Nephron progenitor cell (in vitro differentiated cells): ENCODE measurements around the gene COL4A1.

Experiments
- DNase-seq: peaks from one replicate; pipeline ENCODE4 v3.0.0; 2021
- H3K27ac Mint-ChIP-seq: 2 replicates; pipeline ENCODE4 v1.8.0; 2021; ENCODE audit warnings: mild to moderate bottlenecking, moderate library complexity, mixed read lengths
- H3K27me3 Mint-ChIP-seq: 2 replicates; pipeline ENCODE4 v1.8.0; 2021; ENCODE audit warnings: mild to moderate bottlenecking, low read depth, mixed read lengths; ENCODE audit not compliant: poor library complexity
- H3K36me3 Mint-ChIP-seq: 2 replicates; pipeline ENCODE4 v1.8.0; 2021; ENCODE audit warnings: low read depth, mixed read lengths
- H3K4me1 Mint-ChIP-seq: 2 replicates; pipeline ENCODE4 v1.8.0; 2021; ENCODE audit warnings: mixed read lengths
- H3K4me3 Mint-ChIP-seq: 2 replicates; pipeline ENCODE4 v1.8.0; 2021; ENCODE audit warnings: mild to moderate bottlenecking, moderate library complexity, mixed read lengths
- H3K9me3 Mint-ChIP-seq: 2 replicates; pipeline ENCODE4 v1.8.0; 2021; ENCODE audit warnings: mild to moderate bottlenecking, moderate library complexity, mixed read lengths
- TF ChIP-seq, protein P1 (sequence below): fragments of 200-600 bp; sonication (generic); IDR thresholded peaks from 2 replicates; pipeline ENCODE4 v1.5.0; 2021; ENCODE audit warnings: antibody characterized with exemption

COL4A1 gene

DNA sequence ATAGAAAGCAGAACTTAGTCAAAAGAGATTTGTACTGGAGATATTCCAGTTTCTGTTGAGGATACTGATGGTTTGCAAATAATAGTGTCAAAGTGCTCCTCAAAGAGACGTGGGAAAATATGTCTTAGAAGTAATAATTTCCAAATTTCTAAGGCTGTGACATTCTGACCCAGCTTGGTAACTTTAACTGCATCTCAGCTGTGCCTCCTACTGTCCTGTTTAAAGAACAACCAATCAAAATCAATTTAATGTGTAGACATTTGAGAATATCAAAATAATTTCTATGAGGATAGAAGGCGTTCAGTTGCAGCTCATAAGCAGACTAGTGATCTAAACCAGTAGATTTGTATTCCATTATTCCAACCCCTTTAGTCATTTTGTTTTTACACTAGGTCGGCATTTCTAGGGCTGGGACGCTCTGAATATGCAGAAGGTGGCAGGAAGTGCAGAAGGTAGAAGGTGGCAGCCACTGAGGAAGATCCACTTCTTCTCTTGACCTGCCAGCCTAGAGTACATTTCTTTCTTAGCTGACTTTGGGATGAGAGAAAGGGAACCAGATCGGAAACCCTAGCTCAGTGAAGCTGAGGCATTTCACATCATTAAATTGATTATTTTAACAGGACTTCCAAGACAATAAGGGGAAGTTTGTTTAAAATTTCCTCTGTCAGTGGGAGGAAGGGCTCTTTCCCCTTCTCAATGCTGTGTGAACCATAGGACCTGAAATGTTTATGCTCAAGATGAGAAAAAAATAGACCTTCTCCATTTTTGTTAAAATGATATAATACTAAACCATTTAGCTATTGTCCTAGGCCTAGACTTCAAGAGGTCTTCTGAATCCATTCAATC is 67.5 kb downstream of the COL4A1 start:
- Mint-ChIP-seq H3K9me3 (no peaks in the 10 kb centered on the region), H3K4me1 (peaks cover 12% of the 10 kb centered on the region), H3K27ac (no peak overlapping the region), H3K36me3 (peaks cover 12% of the 10 kb centered on the region), H3K4me3 (no peak overlapping the region), H3K27me3 (no peaks in the 10 kb centered on the region)
- TF ChIP-seq, protein P1, sequence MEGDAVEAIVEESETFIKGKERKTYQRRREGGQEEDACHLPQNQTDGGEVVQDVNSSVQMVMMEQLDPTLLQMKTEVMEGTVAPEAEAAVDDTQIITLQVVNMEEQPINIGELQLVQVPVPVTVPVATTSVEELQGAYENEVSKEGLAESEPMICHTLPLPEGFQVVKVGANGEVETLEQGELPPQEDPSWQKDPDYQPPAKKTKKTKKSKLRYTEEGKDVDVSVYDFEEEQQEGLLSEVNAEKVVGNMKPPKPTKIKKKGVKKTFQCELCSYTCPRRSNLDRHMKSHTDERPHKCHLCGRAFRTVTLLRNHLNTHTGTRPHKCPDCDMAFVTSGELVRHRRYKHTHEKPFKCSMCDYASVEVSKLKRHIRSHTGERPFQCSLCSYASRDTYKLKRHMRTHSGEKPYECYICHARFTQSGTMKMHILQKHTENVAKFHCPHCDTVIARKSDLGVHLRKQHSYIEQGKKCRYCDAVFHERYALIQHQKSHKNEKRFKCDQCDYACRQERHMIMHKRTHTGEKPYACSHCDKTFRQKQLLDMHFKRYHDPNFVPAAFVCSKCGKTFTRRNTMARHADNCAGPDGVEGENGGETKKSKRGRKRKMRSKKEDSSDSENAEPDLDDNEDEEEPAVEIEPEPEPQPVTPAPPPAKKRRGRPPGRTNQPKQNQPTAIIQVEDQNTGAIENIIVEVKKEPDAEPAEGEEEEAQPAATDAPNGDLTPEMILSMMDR: no peak
- no peak for DNase-seq

DNA sequence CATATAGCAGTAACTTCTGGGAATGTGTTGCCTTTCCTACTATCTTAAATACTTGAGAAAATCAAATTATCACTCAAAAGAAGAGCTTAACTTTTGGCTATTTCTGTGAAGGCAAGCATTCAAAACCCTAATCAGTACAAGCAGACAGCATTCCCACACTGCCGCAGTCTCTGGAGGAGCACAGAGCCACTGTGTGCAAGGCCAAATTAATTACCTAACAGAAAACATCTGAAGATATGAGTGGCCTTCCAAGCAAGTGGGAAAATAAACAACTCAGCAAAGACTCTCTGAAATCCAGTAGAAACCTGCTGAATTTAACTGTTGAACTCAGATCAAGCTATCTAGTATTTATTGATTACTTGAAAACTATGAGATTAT is 68.2 kb downstream of the COL4A1 start:
- Mint-ChIP-seq H3K4me1 (peaks cover 12% of the 10 kb centered on the region), H3K27ac (no peak overlapping the region)

GRCh38 chr13:110237875-110238817 is 68.8 kb downstream of the COL4A1 start:
- Mint-ChIP-seq H3K27ac (no peak overlapping the region), H3K36me3 (peaks cover 23% of the 10 kb centered on the region), H3K9me3 (no peaks in the 10 kb centered on the region), H3K4me1 (peaks cover 15% of the 10 kb centered on the region), H3K27me3 (no peaks in the 10 kb centered on the region), H3K4me3 (no peak overlapping the region)
- TF ChIP-seq, protein P1: no peak
- no peak for DNase-seq

More for the DNA sequence above, 68.2 kb downstream of the COL4A1 start:
- DNase-seq: no peak
- H3K27me3 Mint-ChIP-seq: no peaks in the 10 kb centered on the region
- H3K4me3 Mint-ChIP-seq: no peak overlapping the region
- TF ChIP-seq, protein P1: no peak
- H3K36me3 Mint-ChIP-seq: peaks cover 16% of the 10 kb centered on the region
- no peaks in the 10 kb centered on the region for H3K9me3 Mint-ChIP-seq

DNA sequence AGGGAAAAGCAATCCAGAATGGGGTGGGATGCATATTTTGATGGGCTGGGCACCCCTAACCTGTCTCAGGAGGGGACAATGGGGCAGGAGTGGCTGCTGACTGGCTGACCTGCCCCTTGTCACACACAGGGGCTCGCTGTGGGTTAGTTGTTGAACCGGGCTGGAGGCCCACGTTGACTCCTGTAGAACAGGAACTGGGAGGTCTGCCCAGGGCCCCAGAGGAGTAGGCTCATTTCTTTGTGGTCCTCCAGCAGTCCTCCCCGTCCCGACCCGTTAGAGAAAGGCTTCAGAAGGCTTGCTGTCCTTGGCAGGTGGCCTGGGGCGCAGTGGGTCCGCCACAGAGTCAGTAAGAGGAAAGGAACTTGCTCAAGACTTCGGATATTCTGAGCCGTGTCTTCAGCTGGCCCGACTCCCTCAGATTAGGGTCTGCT is 70.1 kb downstream of the COL4A1 start:
- TF ChIP-seq, protein P1: no peak
- H3K27ac Mint-ChIP-seq: no peak overlapping the region

GRCh38 chr13:110236431-110236830 is 70.5 kb downstream of the COL4A1 start:
- no peak for DNase-seq
- TF ChIP-seq, protein P1: no peak
- Mint-ChIP-seq H3K4me3 (no peak overlapping the region), H3K27ac (no peak overlapping the region), H3K4me1 (peaks cover 32% of the 10 kb centered on the region), H3K36me3 (peaks cover 33% of the 10 kb centered on the region), H3K27me3 (no peaks in the 10 kb centered on the region), H3K9me3 (no peaks in the 10 kb centered on the region)

More for the DNA sequence above, 70.1 kb downstream of the COL4A1 start:
- H3K4me1 Mint-ChIP-seq: peaks cover 28% of the 10 kb centered on the region
- H3K4me3 Mint-ChIP-seq: no peak overlapping the region
- H3K36me3 Mint-ChIP-seq: peaks cover 31% of the 10 kb centered on the region
- DNase-seq: no peak
- H3K9me3 Mint-ChIP-seq: no peaks in the 10 kb centered on the region
- no peaks in the 10 kb centered on the region for H3K27me3 Mint-ChIP-seq
